K562 (cell line): ENCODE results near the gene SLC1A4.

ENCODE experiments used
- ATF1 ChIP-seq, 2 experiments: fragments of 450-650 bp in 1 of 2; IDR thresholded peaks; 2 replicates each; pipeline ENCODE4 v1.6.1; 2016; ENCODE audit warnings: missing compliant biosample characterization in 1 of 2, missing genetic modification characterization in 1 of 2
- EHMT2 ChIP-seq: fragments of 450-650 bp; IDR thresholded peaks from 2 replicates; pipeline ENCODE4 v1.6.1; 2018; ENCODE audit warnings: antibody characterized with exemption
- EP300 ChIP-seq: IDR thresholded peaks from 2 replicates; pipeline ENCODE4 v1.6.1; 2012; ENCODE audit warnings: low read length, improper control_type of control experiment
- ETV6 ChIP-seq, 3 experiments: fragments of 150-350 bp in 1 of 3; sonication (generic) in 1 of 3; formaldehyde crosslinking in 1 of 3; IDR thresholded peaks; 2 replicates each; pipeline versions ENCODE4 v1.6.1 to v1.8.0; 2014 to 2022; ENCODE audit warnings: borderline replicate concordance in 2 of 3, low read depth in 2 of 3, antibody characterized with exemption in 1 of 3, low read length in 1 of 3, mild to moderate bottlenecking in 1 of 3, missing genetic modification reagents in 1 of 3
- HDAC6 ChIP-seq: IDR thresholded peaks from 2 replicates; pipeline ENCODE4 v1.6.1; 2012; ENCODE audit warnings: low read depth, mild to moderate bottlenecking, control low read depth, inconsistent platforms, low read length, moderate library complexity
- KDM1A ChIP-seq, 2 experiments: fragments of 450-650 bp; IDR thresholded peaks; 2 replicates each; pipeline ENCODE4 v1.6.1; 2016; ENCODE audit warnings: mild to moderate bottlenecking in 2 of 2
- SPI1 ChIP-seq: IDR thresholded peaks from 2 replicates; pipeline ENCODE4 v1.6.1; 2011; ENCODE audit warnings: low read depth, low read length, control low read depth, borderline replicate concordance

- TF ChIP-seq ETV6 (IDR thresholded peaks at IDR 0.05; ENCODE audit: borderline replicate concordance in 1 of 2, low read depth in 2 of 2, low read length in 1 of 2) (no peak), ETV6 (CRISPR knock-in tag; IDR thresholded peaks at IDR 0.05; ENCODE audit: borderline replicate concordance) (no peak), ATF1 (CRISPR knock-in tag; IDR thresholded peaks at IDR 0.05) (no peak), ATF1 (tag; IDR thresholded peaks at IDR 0.05) (no peak), EP300 (no peak), HDAC6 (no peak), KDM1A (IDR thresholded peaks at IDR 0.05) (no peak), SPI1 (no peak), EHMT2 (no peak)
Measured at GRCh38 chr2:64967601-64968000, 21.6 kb upstream of the SLC1A4 start.
